Ishikawa (cell line): ENCODE results near the gene RRP15.

Experiments
- CEBPB ChIP-seq: IDR thresholded peaks from 2 replicates; pipeline ENCODE4 v1.6.1; 2012
- CREB1 ChIP-seq: IDR thresholded peaks from 2 replicates; pipeline ENCODE4 v1.6.1; 2012; ENCODE audit warnings: low read depth
- EGR1 ChIP-seq: IDR thresholded peaks from 2 replicates; pipeline ENCODE4 v1.6.1; 2012
- EP300 ChIP-seq: IDR thresholded peaks from 2 replicates; pipeline ENCODE4 v1.6.1; 2012; ENCODE audit warnings: borderline replicate concordance
- FOXM1 ChIP-seq: IDR thresholded peaks from 2 replicates; pipeline ENCODE4 v1.6.1; 2012; ENCODE audit warnings: low read depth, borderline replicate concordance
- MAX ChIP-seq: IDR thresholded peaks from 2 replicates; pipeline ENCODE4 v1.6.1; 2012
- NFIC ChIP-seq: IDR thresholded peaks from 2 replicates; pipeline ENCODE4 v1.6.1; 2012
- RAD21 ChIP-seq: IDR thresholded peaks from 2 replicates; pipeline ENCODE4 v1.6.1; 2012; ENCODE audit warnings: low read depth
- REST ChIP-seq: IDR thresholded peaks from 2 replicates; pipeline ENCODE4 v1.6.1; 2012; ENCODE audit warnings: low read depth, mild to moderate bottlenecking
- TAF1 ChIP-seq: IDR thresholded peaks from 2 replicates; pipeline ENCODE4 v1.6.1; 2012; ENCODE audit warnings: low read depth, mild to moderate bottlenecking
- TCF12 ChIP-seq: IDR thresholded peaks from 2 replicates; pipeline ENCODE4 v1.6.1; 2012; ENCODE audit warnings: low read depth
- TEAD4 ChIP-seq: IDR thresholded peaks from 2 replicates; pipeline ENCODE4 v1.6.1; 2012
- USF1 ChIP-seq: IDR thresholded peaks from 2 replicates; pipeline ENCODE4 v1.6.1; 2012
- YY1 ChIP-seq: IDR thresholded peaks from 2 replicates; pipeline ENCODE4 v1.6.1; 2012; ENCODE audit warnings: low read depth
- ZBTB7A ChIP-seq: IDR thresholded peaks from 2 replicates; pipeline ENCODE4 v1.6.1; 2012; ENCODE audit warnings: low read depth

The RRP15 gene

GRCh38 chr1:218374401-218375353 is 89.6 kb downstream of the RRP15 start:
- TF ChIP-seq NFIC (peak; percentile 20; the same call in 1 of the 2 replicates), YY1 (no peak)

- TF ChIP-seq RAD21, result no peak
- TF ChIP-seq TEAD4, result no peak
- no peak for TF ChIP-seq ZBTB7A
- no peak for TF ChIP-seq TAF1
- TF ChIP-seq REST, result no peak
- no peak for TF ChIP-seq MAX
- no peak for TF ChIP-seq USF1
- no peak for TF ChIP-seq YY1
- TF ChIP-seq EP300, result no peak
- TF ChIP-seq NFIC, result no peak
- no peak for TF ChIP-seq FOXM1
- TF ChIP-seq EGR1, result no peak
- no peak for TF ChIP-seq CEBPB
These were observed 91.6 kb downstream of the RRP15 start for GRCh38 chr1:218376722-218377121.

- TF ChIP-seq EGR1 (no peak), RAD21 (no peak), TCF12 (peak; percentile 82), TEAD4 (peak; percentile 83), CREB1 (no peak), FOXM1 (peak; percentile 54; the same call in 1 of the 2 replicates), REST (no peak), TAF1 (no peak), NFIC (peak; percentile 38; the same call in 1 of the 2 replicates), MAX (0 out of 2 replicates have a peak, but pooled peaks have one; percentile 21), ZBTB7A (no peak), YY1 (no peak), EP300 (peak; percentile 87), CEBPB (no peak), USF1 (no peak)
These were observed 92.1 kb downstream of the RRP15 start for GRCh38 chr1:218377143-218377660.

GRCh38 chr1:218380125-218380977 is 95.3 kb downstream of the RRP15 start:
- TF ChIP-seq RAD21 (peak; percentile 14; the same call in 1 of the 2 replicates), CREB1 (no peak), FOXM1 (peak; percentile 36), CEBPB (no peak), ZBTB7A (no peak), REST (no peak), TAF1 (no peak), TCF12 (peak; percentile 63), EP300 (peak; percentile 69), YY1 (no peak), EGR1 (no peak), NFIC (peak; percentile 57), TEAD4 (peak; percentile 97), USF1 (no peak), MAX (peak; percentile 43; the same call in 1 of the 2 replicates)
